ENCODE measurements around the gene IL17RD.

IL17RD gene

GRCh38 chr3:57081173-57081572, 84.0 kb downstream of the IL17RD start:
- no peaks in the 10 kb centered on the region for H3K9me3 ChIP-seq (ENCODE audit: control insufficient read depth, insufficient read depth, low read depth, low read length)
- H3K4me3 ChIP-seq (ENCODE audit: low read depth, low read length) = no peak overlapping the region
- TF ChIP-seq KLF9 (tag by site-specific recombination; IDR thresholded peaks at IDR 0.05; ENCODE audit: low read depth) (no peak), ZNF560 (tag by site-specific recombination; IDR thresholded peaks at IDR 0.05; ENCODE audit: borderline replicate concordance) (no peak), ZNF248 (tag by site-specific recombination; IDR thresholded peaks at IDR 0.05) (no peak), ZNF549 (tag by site-specific recombination; IDR thresholded peaks at IDR 0.05) (no peak), ZNF585B (tag by site-specific recombination; IDR thresholded peaks at IDR 0.05) (no peak), ZBTB1 (tag by site-specific recombination; IDR thresholded peaks at IDR 0.05) (no peak)
- TF ChIP-seq, protein P1, sequence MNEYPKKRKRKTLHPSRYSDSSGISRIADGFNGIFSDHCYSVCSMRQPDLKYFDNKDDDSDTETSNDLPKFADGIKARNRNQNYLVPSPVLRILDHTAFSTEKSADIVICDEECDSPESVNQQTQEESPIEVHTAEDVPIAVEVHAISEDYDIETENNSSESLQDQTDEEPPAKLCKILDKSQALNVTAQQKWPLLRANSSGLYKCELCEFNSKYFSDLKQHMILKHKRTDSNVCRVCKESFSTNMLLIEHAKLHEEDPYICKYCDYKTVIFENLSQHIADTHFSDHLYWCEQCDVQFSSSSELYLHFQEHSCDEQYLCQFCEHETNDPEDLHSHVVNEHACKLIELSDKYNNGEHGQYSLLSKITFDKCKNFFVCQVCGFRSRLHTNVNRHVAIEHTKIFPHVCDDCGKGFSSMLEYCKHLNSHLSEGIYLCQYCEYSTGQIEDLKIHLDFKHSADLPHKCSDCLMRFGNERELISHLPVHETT (tag by site-specific recombination; IDR thresholded peaks at IDR 0.05) = no peak
- TF ChIP-seq, protein P2, sequence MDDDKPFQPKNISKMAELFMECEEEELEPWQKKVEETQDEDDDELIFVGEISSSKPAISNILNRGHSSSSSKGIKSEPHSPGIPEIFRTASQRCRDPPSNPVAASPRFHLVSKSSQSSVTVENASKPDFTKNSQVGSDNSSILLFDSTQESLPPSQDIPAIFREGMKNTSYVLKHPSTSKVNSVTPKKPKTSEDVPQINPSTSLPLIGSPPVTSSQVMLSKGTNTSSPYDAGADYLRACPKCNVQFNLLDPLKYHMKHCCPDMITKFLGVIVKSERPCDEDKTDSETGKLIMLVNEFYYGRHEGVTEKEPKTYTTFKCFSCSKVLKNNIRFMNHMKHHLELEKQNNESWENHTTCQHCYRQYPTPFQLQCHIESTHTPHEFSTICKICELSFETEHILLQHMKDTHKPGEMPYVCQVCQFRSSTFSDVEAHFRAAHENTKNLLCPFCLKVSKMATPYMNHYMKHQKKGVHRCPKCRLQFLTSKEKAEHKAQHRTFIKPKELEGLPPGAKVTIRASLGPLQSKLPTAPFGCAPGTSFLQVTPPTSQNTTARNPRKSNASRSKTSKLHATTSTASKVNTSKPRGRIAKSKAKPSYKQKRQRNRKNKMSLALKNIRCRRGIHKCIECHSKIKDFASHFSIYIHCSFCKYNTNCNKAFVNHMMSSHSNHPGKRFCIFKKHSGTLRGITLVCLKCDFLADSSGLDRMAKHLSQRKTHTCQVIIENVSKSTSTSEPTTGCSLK (tag by site-specific recombination; IDR thresholded peaks at IDR 0.05) = no peak
- H3K27ac ChIP-seq (ENCODE audit: extremely low read depth, low read depth, low read length) = no peak overlapping the region
- H3K4me1 ChIP-seq (ENCODE audit: control insufficient read depth, insufficient read depth, low read length) = no peaks in the 10 kb centered on the region; the same call in 1 of the 2 replicates
- POLR2A ChIA-PET = no interaction called here
- CTCF ChIA-PET = interaction anchor here (1.6 kb wide), 1 partner anchor 85 kb away, joined by 10 read pairs; no protein-coding TSS in a partner anchor
- H3K36me3 ChIP-seq (ENCODE audit: control insufficient read depth in 2 of 2, insufficient read depth in 1 of 2, low read length in 2 of 2) = peaks cover 0 to 5% of the 10 kb centered on the region in 2 experiments; a peak in 1 of 3 replicates

DNA sequence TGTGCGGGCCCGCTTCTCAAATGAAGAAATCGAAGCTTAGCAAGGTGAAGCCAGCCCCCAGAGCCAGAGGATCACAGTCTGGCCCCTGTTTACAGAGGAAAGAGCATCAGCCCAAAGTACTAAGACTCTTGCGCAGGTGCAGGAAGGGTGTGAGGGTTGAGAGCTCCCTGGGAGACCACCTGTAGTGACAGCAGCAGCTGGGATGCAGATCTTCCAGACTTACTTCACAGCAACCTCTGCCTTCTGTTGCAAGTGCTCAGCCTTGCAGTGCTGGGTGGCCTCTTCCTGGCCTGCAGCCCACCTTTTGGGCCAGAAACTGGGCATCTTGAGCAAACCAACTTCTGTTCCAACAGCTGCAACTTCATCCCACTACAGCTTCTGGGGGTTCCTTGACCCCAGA, 85.0 kb downstream of the IL17RD start:
- H3K9me3 ChIP-seq (ENCODE audit: control insufficient read depth, insufficient read depth, low read depth, low read length) = no peaks in the 10 kb centered on the region
- ChIA-PET POLR2A (no interaction called here), CTCF (interaction anchor here (0.6 to 1.6 kb wide), 3 partner anchors 8 to 84 kb away, joined by 3 to 10 read pairs (median 3); partner anchors contain the start of gene SPATA12)
- H3K4me1 ChIP-seq (ENCODE audit: control insufficient read depth, insufficient read depth, low read length) = no peaks in the 10 kb centered on the region; the same call in 1 of the 2 replicates
- H3K4me3 ChIP-seq (ENCODE audit: low read depth, low read length) = no peak overlapping the region
- TF ChIP-seq ZNF23 (tag by site-specific recombination; IDR thresholded peaks at IDR 0.05; ENCODE audit: borderline replicate concordance) = no peak
- TF ChIP-seq ZNF311 (tag by site-specific recombination; IDR thresholded peaks at IDR 0.05; ENCODE audit: borderline replicate concordance) = no peak
- no peak for TF ChIP-seq ZNF10 (tag by site-specific recombination; IDR thresholded peaks at IDR 0.05)
- no peak for TF ChIP-seq TSHZ1 (tag by site-specific recombination; IDR thresholded peaks at IDR 0.05; ENCODE audit: borderline replicate concordance)
- TF ChIP-seq, protein P3, sequence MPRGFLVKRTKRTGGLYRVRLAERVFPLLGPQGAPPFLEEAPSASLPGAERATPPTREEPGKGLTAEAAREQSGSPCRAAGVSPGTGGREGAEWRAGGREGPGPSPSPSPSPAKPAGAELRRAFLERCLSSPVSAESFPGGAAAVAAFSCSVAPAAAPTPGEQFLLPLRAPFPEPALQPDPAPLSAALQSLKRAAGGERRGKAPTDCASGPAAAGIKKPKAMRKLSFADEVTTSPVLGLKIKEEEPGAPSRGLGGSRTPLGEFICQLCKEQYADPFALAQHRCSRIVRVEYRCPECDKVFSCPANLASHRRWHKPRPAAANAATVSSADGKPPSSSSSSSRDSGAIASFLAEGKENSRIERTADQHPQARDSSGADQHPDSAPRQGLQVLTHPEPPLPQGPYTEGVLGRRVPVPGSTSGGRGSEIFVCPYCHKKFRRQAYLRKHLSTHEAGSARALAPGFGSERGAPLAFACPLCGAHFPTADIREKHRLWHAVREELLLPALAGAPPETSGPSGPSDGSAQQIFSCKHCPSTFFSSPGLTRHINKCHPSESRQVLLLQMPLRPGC (tag by site-specific recombination; IDR thresholded peaks at IDR 0.05) = no peak
- no peak for TF ChIP-seq ZNF571 (tag by site-specific recombination; IDR thresholded peaks at IDR 0.05)
- TF ChIP-seq ZNF148 (tag by site-specific recombination; IDR thresholded peaks at IDR 0.05; ENCODE audit: borderline replicate concordance) = no peak
- no peak for TF ChIP-seq ZNF514 (tag by site-specific recombination; IDR thresholded peaks at IDR 0.05)
- TF ChIP-seq ZNF391 (tag by site-specific recombination; IDR thresholded peaks at IDR 0.05; ENCODE audit: borderline replicate concordance, low read depth) = no peak
- TF ChIP-seq ZNF174 (tag by site-specific recombination; IDR thresholded peaks at IDR 0.05) = no peak
- TF ChIP-seq PBX3 (CRISPR knock-in tag; IDR thresholded peaks at IDR 0.05) = no peak
- no peak overlapping the region for H3K27ac ChIP-seq (ENCODE audit: extremely low read depth, low read depth, low read length)
- H3K36me3 ChIP-seq (ENCODE audit: control insufficient read depth in 2 of 2, insufficient read depth in 1 of 2, low read length in 2 of 2) = peaks cover 0 to 6% of the 10 kb centered on the region in 2 experiments; a peak in 1 of 3 replicates
